ENCODE data around the gene LSM7.

The LSM7 gene

GRCh38 chr19:2305452-2306280 is 22.7 kb downstream of the LSM7 start:
- no peak for DNase-seq (ENCODE audit: low read depth in 1 of 2, low spot score in 1 of 2)

- no peak for DNase-seq (ENCODE audit: low read depth in 1 of 2, low spot score in 1 of 2)
Measured at GRCh38 chr19:2303211-2303798, 25.1 kb downstream of the LSM7 start.

GRCh38 chr19:2302319-2303210 is 25.8 kb downstream of the LSM7 start:
- DNase-seq (ENCODE audit: low read depth in 1 of 2, low spot score in 1 of 2): no peak

DNA sequence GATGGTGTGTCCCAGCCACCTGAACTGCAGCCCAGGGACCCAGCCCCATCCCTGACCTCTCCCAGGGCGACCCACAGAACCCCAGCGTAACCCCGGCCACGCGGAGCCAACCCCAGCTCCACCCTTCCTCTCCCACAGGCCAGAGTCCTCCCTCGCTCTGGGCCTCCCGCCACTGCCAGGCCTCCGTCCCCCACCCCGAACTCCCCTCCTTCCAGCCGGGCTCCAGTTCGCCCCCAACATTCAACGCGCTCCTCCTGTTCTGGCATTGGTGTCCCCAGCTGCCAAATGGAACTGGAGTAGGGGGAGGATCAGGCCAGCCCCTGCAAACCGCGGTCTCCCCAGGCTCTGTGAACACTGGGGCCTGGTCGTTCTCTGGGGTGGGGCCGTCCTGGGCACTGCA is 27.9 kb downstream of the LSM7 start:
- DNase-seq (ENCODE audit: low read depth in 1 of 2, low spot score in 1 of 2): no peak

GRCh38 chr19:2296141-2296540 is 32.2 kb downstream of the LSM7 start:
- no peak for DNase-seq (ENCODE audit: low read depth in 1 of 2, low spot score in 1 of 2)

- DNase-seq (ENCODE audit: low read depth in 1 of 2, low spot score in 1 of 2): no peak
Measured at GRCh38 chr19:2294687-2295335, 33.6 kb downstream of the LSM7 start.

DNA sequence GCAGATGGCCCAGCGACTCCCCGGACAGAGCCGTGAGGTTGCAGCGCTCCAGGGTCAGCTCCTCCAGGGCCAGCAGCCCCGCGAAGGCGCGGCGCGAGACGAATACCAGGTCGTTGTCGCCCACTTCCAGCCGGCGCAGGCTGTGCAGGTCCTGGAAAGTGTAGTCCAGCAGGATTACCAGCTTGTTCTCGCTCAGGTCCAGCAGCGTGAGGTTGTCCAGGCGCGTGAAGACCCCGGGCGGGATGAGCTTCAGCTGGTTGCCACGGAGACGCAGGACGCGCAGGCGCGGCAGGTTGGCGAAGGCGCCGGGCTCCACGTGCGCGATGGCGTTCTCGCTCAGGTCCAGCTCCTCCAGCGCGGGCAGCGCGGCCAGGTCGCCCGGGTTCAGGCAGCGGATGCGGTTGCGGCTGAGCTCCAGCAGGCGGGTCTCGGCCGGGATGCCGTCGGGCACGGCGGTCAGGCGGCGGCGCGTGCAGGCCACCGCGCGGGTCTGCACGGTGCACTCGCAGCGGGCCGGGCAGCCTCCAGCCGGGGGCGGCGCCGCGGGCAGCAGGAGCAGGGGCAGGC is 37.1 kb downstream of the LSM7 start:
- DNase-seq (ENCODE audit: low read depth in 1 of 2, low spot score in 1 of 2): no peak

- DNase-seq (ENCODE audit: low read depth in 1 of 2, low spot score in 1 of 2): no peak
Measured at GRCh38 chr19:2290441-2291184, 37.8 kb downstream of the LSM7 start.

DNA sequence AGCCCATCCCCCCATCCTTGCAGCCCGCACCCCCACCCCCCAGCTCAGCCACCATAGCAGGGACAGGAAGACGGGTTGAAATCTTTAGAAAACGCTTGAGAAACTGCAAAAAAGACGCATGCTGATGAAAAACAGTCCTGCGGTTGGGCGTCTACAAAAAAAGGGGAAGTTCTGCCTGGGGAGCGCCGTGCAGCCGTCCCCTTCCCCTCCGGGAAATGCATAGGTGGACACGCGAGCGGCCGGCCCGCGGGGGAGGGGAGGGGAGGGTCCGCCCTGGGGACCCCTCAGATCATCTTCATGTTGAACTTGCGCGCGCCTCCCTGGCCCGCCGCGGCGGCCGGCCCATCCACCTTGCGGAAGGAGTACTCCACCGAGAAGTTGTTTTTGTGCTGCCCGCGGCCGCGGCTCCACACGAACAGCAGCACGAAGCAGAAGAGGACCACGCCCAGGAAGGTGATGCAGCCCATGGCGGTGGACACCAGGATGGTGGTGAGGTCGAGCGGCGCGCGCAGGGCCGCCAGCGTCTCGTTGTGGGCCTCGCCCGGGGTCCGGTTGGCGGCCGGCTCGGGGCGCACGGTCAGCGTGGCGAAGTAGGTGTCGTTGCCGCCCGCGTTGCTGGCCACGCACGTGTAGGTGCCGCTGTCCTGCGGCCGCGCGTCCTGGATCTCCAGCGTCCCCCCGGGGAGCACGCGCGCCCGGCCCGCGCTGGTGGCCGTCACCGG is 38.5 kb downstream of the LSM7 start:
- no peak for DNase-seq (ENCODE audit: low read depth in 1 of 2, low spot score in 1 of 2)

- no peak for DNase-seq (ENCODE audit: low read depth in 1 of 2, low spot score in 1 of 2)
Measured at GRCh38 chr19:2288818-2289713, 39.3 kb downstream of the LSM7 start.

DNA sequence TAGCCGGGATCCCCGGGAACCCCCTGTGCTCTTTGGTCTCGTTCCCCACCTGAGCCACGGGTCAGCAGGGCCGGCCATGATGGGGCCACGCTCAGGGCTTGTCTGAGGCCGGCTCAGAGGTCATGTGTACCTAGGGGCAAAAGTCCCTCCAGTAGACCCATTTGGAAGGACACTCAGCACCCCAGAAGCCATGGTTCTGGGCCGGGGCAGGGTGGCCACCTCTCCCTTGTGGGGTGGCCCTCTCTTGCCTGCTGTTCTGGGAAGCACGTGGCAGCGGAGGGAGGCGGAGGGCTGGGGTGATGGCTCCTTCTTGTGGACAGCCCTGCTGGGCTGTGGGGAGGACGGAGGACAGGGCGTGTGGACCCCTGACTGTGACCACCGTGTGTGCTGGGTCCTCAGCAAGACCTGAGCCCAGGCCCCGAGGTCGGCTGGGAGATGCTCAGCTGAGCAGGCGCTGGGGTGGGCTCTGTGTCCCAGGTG is 40.0 kb downstream of the LSM7 start:
- DNase-seq (ENCODE audit: low read depth in 1 of 2, low spot score in 1 of 2): no peak

- no peak for DNase-seq (ENCODE audit: low read depth in 1 of 2, low spot score in 1 of 2)
Measured at GRCh38 chr19:2287585-2288337, 40.6 kb downstream of the LSM7 start.

DNA sequence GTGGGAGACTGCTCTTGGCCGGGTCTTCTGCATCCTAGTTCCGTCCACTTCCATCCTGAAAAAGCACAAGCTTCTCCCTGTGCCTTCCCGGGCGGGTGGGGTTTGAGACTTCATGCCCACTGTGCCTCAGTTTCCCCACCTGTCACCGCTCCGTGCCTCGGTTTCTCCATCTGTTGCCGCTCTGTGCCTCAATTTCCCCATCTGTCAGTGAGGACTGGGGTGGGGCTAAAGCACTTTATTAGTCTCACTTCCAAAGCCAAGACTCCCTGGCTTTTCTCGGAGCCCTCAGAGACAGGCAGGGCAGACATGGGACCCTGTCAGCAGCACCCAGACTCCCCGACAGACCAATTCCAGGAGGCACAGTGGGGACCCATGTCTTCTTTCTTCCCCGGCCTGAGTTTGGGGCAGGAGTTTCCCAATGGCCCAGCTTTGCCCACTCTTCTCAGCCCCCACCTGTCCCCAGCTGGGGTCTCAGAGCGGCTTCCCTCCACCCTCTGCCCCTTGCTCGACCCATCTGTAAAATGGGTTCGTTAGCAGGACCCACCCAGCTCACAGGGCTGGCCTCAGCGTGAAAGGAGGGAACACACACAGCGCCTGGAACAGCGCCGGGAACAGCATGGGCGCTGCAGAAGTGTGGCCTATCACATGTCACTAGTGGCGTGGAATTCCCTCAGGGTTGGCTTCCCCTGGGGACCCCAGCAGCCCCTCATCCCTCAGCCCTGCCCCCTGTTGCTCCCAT is 41.8 kb downstream of the LSM7 start:
- no peak for DNase-seq (ENCODE audit: low read depth in 1 of 2, low spot score in 1 of 2)

GRCh38 chr19:2283835-2284507 is 44.4 kb downstream of the LSM7 start:
- DNase-seq (ENCODE audit: low read depth in 1 of 2, low spot score in 1 of 2): no peak

GRCh38 chr19:2282862-2283237 is 45.5 kb downstream of the LSM7 start:
- no peak for DNase-seq (ENCODE audit: low read depth in 1 of 2, low spot score in 1 of 2)

GRCh38 chr19:2282062-2282861 is 46.1 kb downstream of the LSM7 start, which contains the start of gene PEAK3:
PEAK3 (minus strand) TSS chr19:2282175; CDS start chr19:2280931, 1,244 bp downstream.
- DNase-seq (ENCODE audit: low read depth in 1 of 2, low spot score in 1 of 2): no peak

Data from activated CD4-positive, alpha-beta T cell treated with anti-CD3 and anti-CD28 coated beads, Interleukin-2, amount 50 U/mL, for 24 hours (primary cell).